Measurements from ENCODE around the gene NCOA1. TPM values are rescaled to one million over a fixed set of nuclear protein-coding genes. Genes with fewer than 3 reads are reported as not detected.
"Not testable (repeated sequence)": the region's sequence is repeated elsewhere in the genome, so short reads cannot be mapped to it uniquely, and the experiment has no call there.

Gene NCOA1
- total RNA-seq, 1 donor from 2014 or later = 7.0 TPM

GRCh38 chr2:24474053-24474452, 17.0 kb upstream of the NCOA1 start:
- DNase-seq (ENCODE audit: low read depth, low spot score) = no peak

GRCh38 chr2:24477229-24477628, 13.8 kb upstream of the NCOA1 start:
- DNase-seq (ENCODE audit: low read depth, low spot score) = no peak

GRCh38 chr2:24478243-24478642, 12.8 kb upstream of the NCOA1 start:
- DNase-seq (ENCODE audit: low read depth, low spot score) = no peak

- no peak for DNase-seq (ENCODE audit: low read depth, low spot score)
Measured at GRCh38 chr2:24480245-24480644, 10.8 kb upstream of the NCOA1 start.

- DNase-seq (ENCODE audit: low read depth, low spot score) = no peak
Measured at GRCh38 chr2:24482251-24482971, 8.6 kb upstream of the NCOA1 start.

- no peak for DNase-seq (ENCODE audit: low read depth, low spot score)
Measured at GRCh38 chr2:24482972-24483300, 8.1 kb upstream of the NCOA1 start.

- not testable (repeated sequence) for DNase-seq (ENCODE audit: low read depth, low spot score)
Measured at GRCh38 chr2:24484677-24485076, 6.4 kb upstream of the NCOA1 start.

- DNase-seq (ENCODE audit: low read depth, low spot score) = no peak
Measured at GRCh38 chr2:24485197-24485596, 5.9 kb upstream of the NCOA1 start.

GRCh38 chr2:24486636-24487205, 4.3 kb upstream of the NCOA1 start:
- no peak for DNase-seq (ENCODE audit: low read depth, low spot score)

- no peak for DNase-seq (ENCODE audit: low read depth, low spot score)
Measured at GRCh38 chr2:24489465-24490180, 1.4 kb upstream of the NCOA1 start.

GRCh38 chr2:24490181-24490689, 819 bp upstream of the NCOA1 start:
- no peak for DNase-seq (ENCODE audit: low read depth, low spot score)

- peak; percentile 8 for DNase-seq (ENCODE audit: low read depth, low spot score)
Measured at GRCh38 chr2:24491542-24492420, 727 bp downstream of the NCOA1 start.

- no peak for DNase-seq (ENCODE audit: low read depth, low spot score)
Measured at GRCh38 chr2:24492421-24493279, 1.6 kb downstream of the NCOA1 start.

- DNase-seq (ENCODE audit: low read depth, low spot score) = peak; percentile 41
Measured at GRCh38 chr2:24493713-24494112, 2.7 kb downstream of the NCOA1 start.

GRCh38 chr2:24494410-24494809, 3.4 kb downstream of the NCOA1 start:
- DNase-seq (ENCODE audit: low read depth, low spot score) = no peak

GRCh38 chr2:24495451-24495850, 4.4 kb downstream of the NCOA1 start:
- DNase-seq (ENCODE audit: low read depth, low spot score) = no peak

- no peak for DNase-seq (ENCODE audit: low read depth, low spot score)
Measured at GRCh38 chr2:24496959-24497358, 5.9 kb downstream of the NCOA1 start.

- no peak for DNase-seq (ENCODE audit: low read depth, low spot score)
Measured at GRCh38 chr2:24497685-24498084, 6.6 kb downstream of the NCOA1 start.

GRCh38 chr2:24498121-24498520, 7.1 kb downstream of the NCOA1 start:
- DNase-seq (ENCODE audit: low read depth, low spot score) = no peak

GRCh38 chr2:24501813-24502212, 10.8 kb downstream of the NCOA1 start:
- DNase-seq (ENCODE audit: low read depth, low spot score) = no peak

Data from pulmonary artery endothelial cell (primary cell).